GM12865 (cell line): ENCODE results near the gene CCDC8.
"Not testable (repeated sequence)": the region's sequence is repeated elsewhere in the genome, so short reads cannot be mapped to it uniquely, and the experiment has no call there.

Experiments used
- DNase-seq: peaks from one replicate; pipeline ENCODE4 v3.0.0; 2010; ENCODE audit warnings: low read depth
- H3K4me3 ChIP-seq: 2 replicates; pipeline ENCODE4 v1.5.1; 2011; ENCODE audit warnings: mild to moderate bottlenecking, low read depth, low read length, control low read depth
- TF ChIP-seq, protein P1 (sequence below): IDR thresholded peaks from 2 replicates; pipeline ENCODE4 v1.5.1; 2011; ENCODE audit warnings: low read length, control low read depth, low read depth, inconsistent platforms; ENCODE audit not compliant: insufficient read depth; ENCODE audit errors: missing control alignments

CCDC8 gene

DNA sequence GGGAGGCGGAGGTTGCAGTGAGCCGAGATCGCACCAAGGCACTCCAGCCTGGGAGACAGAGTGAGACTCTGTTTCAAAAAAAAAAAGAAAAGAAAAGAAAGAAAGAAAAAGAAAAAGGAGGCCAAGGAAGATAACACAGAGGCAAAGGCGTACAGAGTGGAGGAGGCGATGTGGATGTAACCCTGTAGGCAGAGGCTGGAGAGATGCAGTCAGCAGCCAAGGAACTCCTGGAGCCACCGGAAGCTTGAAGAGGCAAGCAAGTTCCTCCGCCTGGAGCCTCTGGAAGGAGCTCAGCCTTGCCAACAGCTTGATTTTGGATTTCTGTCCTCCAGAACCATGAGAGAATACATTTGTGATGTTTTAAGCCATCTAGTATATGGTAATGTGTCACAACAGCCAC, 6.7 kb upstream of the CCDC8 start:
- TF ChIP-seq, protein P1, sequence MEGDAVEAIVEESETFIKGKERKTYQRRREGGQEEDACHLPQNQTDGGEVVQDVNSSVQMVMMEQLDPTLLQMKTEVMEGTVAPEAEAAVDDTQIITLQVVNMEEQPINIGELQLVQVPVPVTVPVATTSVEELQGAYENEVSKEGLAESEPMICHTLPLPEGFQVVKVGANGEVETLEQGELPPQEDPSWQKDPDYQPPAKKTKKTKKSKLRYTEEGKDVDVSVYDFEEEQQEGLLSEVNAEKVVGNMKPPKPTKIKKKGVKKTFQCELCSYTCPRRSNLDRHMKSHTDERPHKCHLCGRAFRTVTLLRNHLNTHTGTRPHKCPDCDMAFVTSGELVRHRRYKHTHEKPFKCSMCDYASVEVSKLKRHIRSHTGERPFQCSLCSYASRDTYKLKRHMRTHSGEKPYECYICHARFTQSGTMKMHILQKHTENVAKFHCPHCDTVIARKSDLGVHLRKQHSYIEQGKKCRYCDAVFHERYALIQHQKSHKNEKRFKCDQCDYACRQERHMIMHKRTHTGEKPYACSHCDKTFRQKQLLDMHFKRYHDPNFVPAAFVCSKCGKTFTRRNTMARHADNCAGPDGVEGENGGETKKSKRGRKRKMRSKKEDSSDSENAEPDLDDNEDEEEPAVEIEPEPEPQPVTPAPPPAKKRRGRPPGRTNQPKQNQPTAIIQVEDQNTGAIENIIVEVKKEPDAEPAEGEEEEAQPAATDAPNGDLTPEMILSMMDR, result no peak
- DNase-seq, result no peak
- H3K4me3 ChIP-seq, result no peak overlapping the region

DNA sequence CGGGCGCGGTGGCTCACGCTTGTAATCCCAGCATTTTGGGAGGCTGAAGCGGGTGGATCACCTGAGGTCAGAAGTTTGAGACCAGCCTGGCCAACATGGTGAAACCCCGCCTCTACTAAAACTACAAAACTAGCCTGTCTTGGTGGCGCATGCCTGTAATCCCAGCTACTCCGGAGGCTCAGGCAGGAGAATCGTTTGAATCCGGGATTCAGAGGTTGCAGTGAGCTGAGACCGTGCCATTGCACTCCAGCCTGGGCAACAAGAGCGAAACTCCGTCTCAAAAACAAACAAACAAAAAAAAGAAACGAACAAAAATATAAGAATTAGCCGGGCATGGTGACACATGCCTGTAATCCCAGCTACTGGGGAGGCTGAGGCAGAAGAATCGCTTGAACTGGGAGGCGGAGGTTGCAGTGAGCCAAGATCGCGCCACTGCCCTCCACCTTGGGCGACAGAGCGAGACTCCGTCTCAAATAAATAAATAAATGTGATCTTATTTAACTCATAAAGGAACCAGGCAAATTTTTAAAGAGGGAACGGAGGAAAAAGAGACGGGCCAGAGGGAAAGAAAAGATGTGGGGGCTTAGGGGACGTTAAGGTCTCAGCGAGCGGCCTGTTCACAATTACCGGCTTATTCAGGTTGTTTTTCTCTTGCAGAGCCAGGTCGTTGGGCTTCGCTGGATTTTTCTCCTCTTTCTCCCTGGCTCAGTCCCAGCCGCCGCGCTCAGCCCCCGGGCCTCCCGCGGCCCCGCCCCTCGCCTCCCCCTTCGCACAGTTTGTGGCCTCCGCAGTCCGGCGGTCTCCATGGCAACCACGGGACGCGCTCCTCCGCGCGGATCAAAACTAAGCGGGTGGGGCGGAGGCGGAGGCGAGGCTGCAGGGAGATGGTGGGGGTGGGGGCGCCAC, 2.7 kb upstream of the CCDC8 start:
- H3K4me3 ChIP-seq, DNase-seq: not testable (repeated sequence)

DNA sequence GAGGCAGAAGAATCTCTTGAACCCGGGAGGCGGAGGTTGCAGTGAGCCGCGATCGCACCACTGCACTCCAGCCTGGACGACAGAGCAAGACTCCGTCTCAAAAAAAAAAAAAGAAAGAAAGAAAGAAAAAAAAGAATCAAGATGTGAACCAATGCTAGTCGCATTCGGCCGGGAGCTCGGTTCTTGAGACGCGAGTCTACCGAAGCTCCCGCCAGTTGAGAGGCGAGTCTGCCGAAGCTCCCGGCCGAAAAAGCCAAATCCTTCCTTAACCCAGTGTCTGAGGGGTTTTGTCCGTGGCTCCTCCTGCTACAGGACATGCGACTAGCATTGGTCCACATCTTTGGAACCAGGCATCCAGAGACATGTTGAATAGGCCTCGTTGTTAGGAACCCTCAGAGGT, 1.5 kb upstream of the CCDC8 start:
- not testable (repeated sequence) for DNase-seq, H3K4me3 ChIP-seq

DNA sequence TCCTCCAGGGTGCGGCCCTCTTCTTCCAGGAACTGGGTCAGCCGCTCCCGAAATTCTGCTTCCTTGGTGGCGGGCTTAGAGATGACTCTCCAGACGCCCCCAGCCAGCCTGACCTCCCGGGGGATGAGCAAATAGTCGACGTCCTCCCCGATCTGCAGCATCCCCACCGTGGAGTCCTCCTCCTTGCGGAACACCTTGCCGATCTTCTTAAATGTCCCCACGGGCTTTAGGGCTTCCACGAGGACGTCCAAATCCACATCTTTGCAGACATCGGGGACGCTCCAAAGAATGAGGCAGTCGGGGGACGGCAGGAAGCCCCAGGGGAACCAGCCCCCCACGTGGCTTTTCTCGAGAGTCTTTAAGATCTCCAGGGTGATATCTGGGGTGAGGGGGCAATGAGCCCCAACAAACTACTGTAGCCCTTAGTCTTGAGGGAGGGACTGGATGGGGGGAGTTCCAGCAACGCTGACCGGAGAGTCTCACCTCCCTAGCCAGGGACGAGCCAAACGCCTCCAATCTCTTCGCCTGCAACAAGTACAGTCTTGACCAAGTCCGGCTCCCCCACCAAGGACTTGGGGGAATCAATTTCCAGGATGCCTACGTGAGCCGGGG, 608 bp downstream of the CCDC8 start:
- TF ChIP-seq, protein P1, result no peak
- no peak overlapping the region for H3K4me3 ChIP-seq
- no peak for DNase-seq

DNA sequence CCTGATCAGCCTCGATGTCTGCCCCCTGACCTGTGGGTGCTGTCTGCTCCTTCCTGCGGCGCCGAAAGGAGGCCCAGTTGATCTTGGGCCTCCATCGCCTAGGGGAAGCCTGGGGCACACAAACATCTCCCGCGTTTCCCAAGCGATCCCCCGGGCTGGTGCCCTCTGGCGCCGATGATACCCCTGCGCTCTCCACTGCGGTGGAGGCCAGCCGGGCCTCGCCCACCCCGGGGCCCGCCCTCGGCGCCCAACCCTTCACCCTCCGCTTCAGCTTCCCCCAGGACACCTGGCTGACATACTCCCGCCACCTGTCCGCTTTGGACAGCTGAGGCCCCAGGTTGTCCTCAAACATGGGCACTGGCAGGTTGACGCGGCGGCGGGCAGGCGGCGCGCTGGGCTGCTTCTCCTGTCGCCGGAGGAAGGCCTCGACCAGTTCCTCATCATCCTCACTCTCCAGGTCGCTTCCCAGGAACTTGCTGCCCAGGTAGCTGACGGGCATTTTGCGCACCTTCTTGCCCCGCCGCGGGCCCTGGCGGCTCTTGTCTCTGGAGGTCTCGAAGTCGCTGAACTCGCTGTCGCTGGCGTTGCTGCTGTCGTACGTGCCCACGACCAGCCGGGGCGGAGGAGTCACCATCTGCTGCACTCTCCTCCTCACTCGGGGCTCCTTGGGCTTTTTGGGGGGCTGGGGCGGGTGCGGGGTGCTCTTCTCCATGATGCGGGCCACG, 1.3 kb downstream of the CCDC8 start:
- H3K4me3 ChIP-seq, result no peak overlapping the region

DNA sequence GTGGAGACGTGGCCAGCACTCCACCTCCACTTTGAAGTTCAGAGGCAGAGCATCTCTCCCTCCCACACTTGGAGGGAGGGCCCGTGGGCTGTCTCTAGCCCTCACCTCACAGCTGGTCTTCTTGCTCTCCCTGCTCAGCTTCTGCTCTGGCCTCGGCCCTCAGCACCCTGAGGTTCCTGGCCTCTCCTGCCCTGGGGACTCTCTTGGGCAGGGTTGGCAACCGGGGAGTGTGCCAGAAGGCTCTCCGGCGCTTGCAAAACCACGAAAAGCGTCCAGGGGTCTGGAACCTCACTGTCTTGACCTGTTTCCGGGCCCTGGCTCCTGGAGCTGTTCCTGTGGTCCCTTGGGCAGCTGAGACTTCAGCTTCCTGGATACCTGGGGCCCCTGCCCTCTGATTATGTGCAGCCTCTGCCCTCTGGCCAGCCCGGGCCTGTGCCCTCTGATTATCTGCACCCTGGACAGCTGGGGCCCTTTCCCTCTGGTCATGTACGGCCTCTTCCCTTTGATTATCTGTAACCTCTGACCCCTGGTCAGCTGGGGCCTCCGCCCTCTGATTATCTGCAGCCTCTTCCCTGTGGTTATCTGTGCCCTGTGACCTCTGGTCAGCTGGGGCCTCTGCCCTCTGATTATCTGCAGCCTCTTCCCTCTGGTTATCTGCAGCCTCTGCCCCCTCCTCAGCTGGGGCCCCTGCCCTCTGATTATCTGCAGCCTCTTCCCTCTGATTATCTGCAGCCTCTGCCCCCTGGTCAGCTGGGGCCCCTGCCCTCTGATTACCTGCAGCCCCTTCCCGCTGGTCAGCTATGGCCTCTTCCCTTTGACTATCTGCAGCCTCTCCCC, 2.1 kb downstream of the CCDC8 start:
- DNase-seq, result no peak
- TF ChIP-seq, protein P1, result no peak
- H3K4me3 ChIP-seq, result no peak overlapping the region

More for the DNA sequence above, 1.3 kb downstream of the CCDC8 start:
- TF ChIP-seq, protein P1, result no peak
- no peak for DNase-seq

DNA sequence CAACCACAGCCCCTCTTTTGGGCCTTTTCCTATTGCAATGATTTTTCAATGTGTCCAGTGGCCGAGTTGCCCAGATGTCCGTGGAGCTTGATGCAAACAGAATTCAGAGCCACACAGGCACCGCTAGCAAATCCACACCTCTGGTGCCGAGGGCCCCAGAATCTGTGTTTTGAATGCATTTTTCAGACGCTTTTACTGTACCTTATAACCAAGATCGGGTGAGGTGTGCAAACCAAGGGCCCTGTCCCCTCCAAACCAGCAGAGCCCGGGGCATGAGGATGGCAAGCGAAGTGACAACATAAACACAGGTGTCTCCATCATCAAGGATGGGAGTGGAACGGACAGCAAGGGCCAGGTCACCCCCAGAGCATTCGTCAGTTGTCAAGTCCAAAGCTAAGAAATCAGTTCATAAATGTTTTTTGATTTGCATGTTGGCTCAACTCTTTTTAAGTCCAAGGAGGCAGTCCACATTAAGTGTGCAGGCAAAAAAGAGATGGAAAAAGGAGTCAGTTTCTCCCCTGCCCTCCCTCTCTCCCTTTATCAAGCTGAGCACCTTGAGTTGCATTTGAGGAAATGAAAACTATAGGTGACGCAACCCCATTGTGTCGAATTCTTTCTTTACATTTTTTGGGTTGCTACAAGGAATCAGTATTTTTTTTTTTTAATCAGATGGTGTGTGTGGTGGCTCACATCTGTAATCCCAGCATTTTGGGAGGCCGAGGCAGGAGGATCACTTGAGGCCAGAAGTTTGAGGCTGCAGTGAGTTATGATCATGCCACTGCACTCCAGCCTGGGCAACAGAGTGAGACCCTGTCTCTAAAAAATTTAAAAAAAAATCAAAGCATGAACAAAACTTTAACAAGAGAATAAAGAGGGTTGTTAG, 2.9 kb downstream of the CCDC8 start:
- DNase-seq, result no peak
- no peak overlapping the region for H3K4me3 ChIP-seq
- TF ChIP-seq, protein P1, result no peak
